ENCODE results near the gene WIF1.

The WIF1 gene

GRCh38 chr12:65093606-65094005 is 27.5 kb downstream of the WIF1 start:
- DNase-seq (ENCODE audit: extremely low spot score), result no peak
- ChIA-PET CTCF (no interaction called here), POLR2A (no interaction called here)
- TF ChIP-seq LEF1 (IDR thresholded peaks at IDR 0.05; ENCODE audit: borderline replicate concordance) (no peak), BHLHE40 (IDR thresholded peaks at IDR 0.05; ENCODE audit: borderline replicate concordance) (no peak), L3MBTL2 (conservative IDR thresholded peaks at IDR 0.05) (no peak), FOXM1 (IDR thresholded peaks at IDR 0.05; ENCODE audit: borderline replicate concordance) (no peak), ELF4 (IDR thresholded peaks at IDR 0.05) (no peak), HDGF (IDR thresholded peaks at IDR 0.05; ENCODE audit: borderline replicate concordance) (no peak), CTBP1 (IDR thresholded peaks at IDR 0.05; ENCODE audit: borderline replicate concordance) (no peak), ZNF384 (IDR thresholded peaks at IDR 0.05) (no peak), SP1 (IDR thresholded peaks at IDR 0.05) (no peak)
- TF ChIP-seq, protein P1, sequence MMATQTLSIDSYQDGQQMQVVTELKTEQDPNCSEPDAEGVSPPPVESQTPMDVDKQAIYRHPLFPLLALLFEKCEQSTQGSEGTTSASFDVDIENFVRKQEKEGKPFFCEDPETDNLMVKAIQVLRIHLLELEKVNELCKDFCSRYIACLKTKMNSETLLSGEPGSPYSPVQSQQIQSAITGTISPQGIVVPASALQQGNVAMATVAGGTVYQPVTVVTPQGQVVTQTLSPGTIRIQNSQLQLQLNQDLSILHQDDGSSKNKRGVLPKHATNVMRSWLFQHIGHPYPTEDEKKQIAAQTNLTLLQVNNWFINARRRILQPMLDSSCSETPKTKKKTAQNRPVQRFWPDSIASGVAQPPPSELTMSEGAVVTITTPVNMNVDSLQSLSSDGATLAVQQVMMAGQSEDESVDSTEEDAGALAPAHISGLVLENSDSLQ (IDR thresholded peaks at IDR 0.05), result no peak

DNA sequence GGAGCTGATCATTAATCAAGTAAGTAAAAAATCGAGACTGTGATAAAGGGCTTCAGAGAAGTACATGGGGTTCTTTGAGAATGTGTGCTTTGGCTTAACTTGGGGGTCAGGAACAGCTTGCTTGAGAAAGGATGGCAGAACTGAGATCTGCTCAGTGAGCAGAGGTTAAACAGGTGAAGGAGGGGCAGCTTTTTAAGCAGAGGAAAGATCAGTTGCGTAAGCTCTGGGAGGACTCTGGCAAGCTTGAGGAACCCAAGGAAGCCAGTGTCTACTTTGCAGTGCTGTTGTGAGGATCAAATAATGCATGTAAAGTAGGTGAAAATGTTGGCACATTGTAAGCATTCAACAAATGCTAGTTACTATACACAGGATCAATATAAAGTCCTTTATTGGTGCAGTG is 30.6 kb downstream of the WIF1 start:
- TF ChIP-seq ARNT (IDR thresholded peaks at IDR 0.05) (no peak), ELF4 (IDR thresholded peaks at IDR 0.05) (no peak), FOXA1 (IDR thresholded peaks at IDR 0.05) (no peak), FOXM1 (IDR thresholded peaks at IDR 0.05; ENCODE audit: borderline replicate concordance) (no peak), HDGF (IDR thresholded peaks at IDR 0.05; ENCODE audit: borderline replicate concordance) (no peak), TARDBP (IDR thresholded peaks at IDR 0.05) (no peak), CTBP1 (IDR thresholded peaks at IDR 0.05; ENCODE audit: borderline replicate concordance) (no peak), LEF1 (IDR thresholded peaks at IDR 0.05; ENCODE audit: borderline replicate concordance) (no peak), SP1 (IDR thresholded peaks at IDR 0.05) (no peak), NFRKB (IDR thresholded peaks at IDR 0.05) (no peak), FOXK2 (IDR thresholded peaks at IDR 0.05) (no peak), L3MBTL2 (conservative IDR thresholded peaks at IDR 0.05) (no peak), SUZ12 (IDR thresholded peaks at IDR 0.05) (no peak), ZNF384 (IDR thresholded peaks at IDR 0.05) (no peak), BHLHE40 (IDR thresholded peaks at IDR 0.05; ENCODE audit: borderline replicate concordance) (no peak)
- TF ChIP-seq, protein P1 (IDR thresholded peaks at IDR 0.05), result no peak
- DNase-seq (ENCODE audit: extremely low spot score), result no peak
- ChIA-PET POLR2A (no interaction called here), CTCF (no interaction called here)

- TF ChIP-seq FOXA1 (IDR thresholded peaks at IDR 0.05) (no peak), CTBP1 (IDR thresholded peaks at IDR 0.05; ENCODE audit: borderline replicate concordance) (no peak), ELF4 (IDR thresholded peaks at IDR 0.05) (no peak), NFRKB (IDR thresholded peaks at IDR 0.05) (no peak), ARNT (IDR thresholded peaks at IDR 0.05) (no peak), BHLHE40 (IDR thresholded peaks at IDR 0.05; ENCODE audit: borderline replicate concordance) (no peak), FOXM1 (IDR thresholded peaks at IDR 0.05; ENCODE audit: borderline replicate concordance) (no peak), LEF1 (IDR thresholded peaks at IDR 0.05; ENCODE audit: borderline replicate concordance) (no peak), ZNF384 (IDR thresholded peaks at IDR 0.05) (no peak), L3MBTL2 (conservative IDR thresholded peaks at IDR 0.05) (no peak), TARDBP (IDR thresholded peaks at IDR 0.05) (no peak), HDGF (IDR thresholded peaks at IDR 0.05; ENCODE audit: borderline replicate concordance) (no peak), FOXK2 (IDR thresholded peaks at IDR 0.05) (no peak), SUZ12 (IDR thresholded peaks at IDR 0.05) (no peak), SP1 (IDR thresholded peaks at IDR 0.05) (no peak)
- TF ChIP-seq, protein P1 (IDR thresholded peaks at IDR 0.05), result no peak
- ChIA-PET CTCF (interaction anchor here (0.6 kb wide), 1 partner anchor 288 kb away, joined by 3 read pairs; no protein-coding TSS in a partner anchor), POLR2A (no interaction called here)
- no peak for DNase-seq (ENCODE audit: extremely low spot score)
These were observed 34.9 kb downstream of the WIF1 start for GRCh38 chr12:65086236-65086635.

GRCh38 chr12:65084579-65084978 is 36.5 kb downstream of the WIF1 start:
- ChIA-PET POLR2A (no interaction called here), CTCF (no interaction called here)
- TF ChIP-seq ELF4 (IDR thresholded peaks at IDR 0.05) (no peak), SP1 (IDR thresholded peaks at IDR 0.05) (no peak), NFRKB (IDR thresholded peaks at IDR 0.05) (no peak), L3MBTL2 (conservative IDR thresholded peaks at IDR 0.05) (no peak), CTBP1 (IDR thresholded peaks at IDR 0.05; ENCODE audit: borderline replicate concordance) (no peak), FOXM1 (IDR thresholded peaks at IDR 0.05; ENCODE audit: borderline replicate concordance) (no peak), ARNT (IDR thresholded peaks at IDR 0.05) (no peak), BHLHE40 (IDR thresholded peaks at IDR 0.05; ENCODE audit: borderline replicate concordance) (no peak), HDGF (IDR thresholded peaks at IDR 0.05; ENCODE audit: borderline replicate concordance) (no peak), FOXK2 (IDR thresholded peaks at IDR 0.05) (no peak), SUZ12 (IDR thresholded peaks at IDR 0.05) (no peak), TARDBP (IDR thresholded peaks at IDR 0.05) (no peak), FOXA1 (IDR thresholded peaks at IDR 0.05) (no peak)
- no peak for DNase-seq (ENCODE audit: extremely low spot score)

DNA sequence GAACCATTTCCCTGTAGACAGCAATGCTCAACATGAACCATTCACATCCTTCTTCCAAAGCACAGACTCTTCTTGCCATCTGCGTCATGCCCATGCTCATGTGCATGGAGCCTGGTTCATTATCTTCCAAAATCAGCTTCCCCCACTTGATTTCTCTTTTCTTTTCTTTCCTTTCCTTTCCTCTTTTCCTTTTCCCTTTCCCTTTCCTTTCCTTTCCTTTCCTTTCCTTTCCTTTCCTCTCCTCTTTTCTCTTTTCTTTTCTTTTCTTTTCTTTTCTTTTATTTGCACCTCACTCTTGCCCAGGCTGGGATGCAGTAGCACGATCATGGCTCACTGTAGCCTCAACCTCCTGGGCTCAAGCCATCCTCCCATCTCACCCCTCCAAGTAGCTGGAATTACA is 37.5 kb downstream of the WIF1 start:
- no peak for DNase-seq (ENCODE audit: extremely low spot score)
- ChIA-PET POLR2A (no interaction called here), CTCF (no interaction called here)
- TF ChIP-seq ARNT (IDR thresholded peaks at IDR 0.05) (no peak), FOXA1 (IDR thresholded peaks at IDR 0.05) (no peak), HDGF (IDR thresholded peaks at IDR 0.05; ENCODE audit: borderline replicate concordance) (no peak)
- TF ChIP-seq, protein P1 (IDR thresholded peaks at IDR 0.05), result no peak

DNA sequence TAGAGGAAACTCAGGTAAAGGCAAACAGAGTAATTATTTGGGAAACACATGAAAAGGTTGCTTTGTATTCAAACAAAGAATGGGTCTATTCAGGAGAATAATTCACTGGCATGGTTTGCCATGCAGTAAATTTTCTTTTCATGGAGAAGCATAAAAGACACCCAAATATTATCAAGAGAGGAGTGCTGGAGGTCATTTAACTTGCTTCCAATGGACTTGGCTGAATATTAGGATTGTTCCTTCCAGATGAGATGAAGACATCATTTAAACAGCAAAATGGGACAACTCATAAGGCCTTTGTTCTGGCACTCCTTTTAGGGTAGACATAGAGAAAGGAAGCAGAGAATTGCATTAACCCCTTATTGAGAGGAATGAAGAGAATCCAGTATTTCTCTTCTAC is 38.7 kb downstream of the WIF1 start:
- TF ChIP-seq SP1 (IDR thresholded peaks at IDR 0.05), result no peak
- ChIA-PET POLR2A (no interaction called here), CTCF (no interaction called here)
- no peak for DNase-seq (ENCODE audit: extremely low spot score)

Measured in HEK293T (cell line).